ENCODE data around the gene RFX4. TPM values are rescaled to one million over a fixed set of nuclear protein-coding genes. Genes with fewer than 3 reads are reported as not detected.

RFX4 gene
- total RNA-seq, 1 experiment from 2014 or later = not detected

DNA sequence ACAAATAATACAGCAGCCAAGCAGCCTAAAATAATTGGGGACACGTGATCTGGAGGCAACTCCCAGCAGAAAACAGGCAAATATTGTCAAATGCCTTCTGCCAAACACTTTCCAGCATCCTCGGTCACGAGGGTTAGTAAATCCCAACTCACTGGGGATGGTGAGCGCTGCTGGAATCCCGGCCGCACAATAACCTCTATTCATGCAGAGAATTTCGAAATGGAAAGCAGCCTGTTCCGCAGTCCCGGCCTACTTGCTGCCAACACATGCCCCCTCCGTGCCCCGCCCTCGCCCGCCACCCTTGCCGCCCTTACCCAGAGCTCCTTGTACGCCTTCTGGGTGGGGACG, 62.2 kb downstream of the RFX4 start (continued):
- TF ChIP-seq ZNF274 (IDR thresholded peaks at IDR 0.05; ENCODE audit: low read depth, low read length) = no peak
- TF ChIP-seq SP1 (IDR thresholded peaks at IDR 0.05; ENCODE audit: low read depth) = no peak

DNA sequence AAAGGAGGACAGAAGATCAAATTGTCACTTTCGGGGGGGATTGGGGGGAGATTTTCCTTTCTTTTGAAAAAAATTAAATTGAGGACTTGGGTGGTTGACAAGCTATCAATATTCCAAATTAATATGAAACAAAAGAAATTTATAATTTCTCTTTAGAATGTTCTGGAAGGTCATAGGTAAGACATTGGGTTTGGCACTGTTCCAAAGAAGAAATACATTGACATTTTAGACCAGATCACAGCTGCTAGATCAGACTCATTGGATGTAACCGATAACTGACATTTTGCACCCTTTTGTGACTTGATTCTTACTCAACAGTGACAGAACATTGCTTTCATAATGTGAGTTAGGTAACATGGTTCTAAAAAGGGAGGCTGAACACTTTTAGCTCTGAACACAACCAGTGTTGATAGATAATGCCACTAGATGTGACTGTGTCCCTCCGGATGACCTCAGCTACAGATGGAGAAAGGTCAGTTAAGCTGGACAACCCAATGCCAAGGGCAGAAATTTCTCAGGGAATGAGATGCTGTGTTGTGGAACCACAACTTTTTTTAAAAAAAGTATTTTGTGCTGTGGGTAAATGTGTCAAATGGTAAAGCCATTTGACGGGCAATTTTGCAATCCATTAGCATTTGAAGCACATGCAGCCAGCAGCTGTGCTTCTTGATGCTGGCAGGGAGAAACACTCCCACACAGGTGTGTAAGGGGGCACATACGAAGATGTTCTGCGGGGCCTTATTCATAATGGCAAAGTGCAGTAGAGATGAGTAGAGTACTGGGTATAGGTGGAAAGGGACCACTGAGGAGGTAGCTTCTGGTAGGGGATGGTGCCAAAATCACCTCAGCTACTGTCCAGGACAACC, 62.9 kb downstream of the RFX4 start:
- Histone ChIP-seq H3K9me3 (ENCODE audit: control insufficient read depth in 1 of 2, insufficient read depth in 1 of 2, low read depth in 1 of 2, low read length in 2 of 2) (no peaks in the 10 kb centered on the region), H2AFZ (ENCODE audit: low read depth, low read length, poor library complexity, severe bottlenecking) (no peak overlapping the region), H3K4me2 (ENCODE audit: low read length) (no peak overlapping the region), H3K9ac (ENCODE audit: low read length) (no peak overlapping the region), H3K4me3 (replicated peaks in 1 of 2; ENCODE audit: low read depth in 1 of 2, low read length in 2 of 2) (no peak overlapping the region), H3K79me2 (ENCODE audit: insufficient read depth, low read length) (no peaks in the 10 kb centered on the region), H3K27me3 (ENCODE audit: insufficient read depth, low read length) (no peaks in the 10 kb centered on the region), H3K36me3 (ENCODE audit: control insufficient read depth in 1 of 2, insufficient read depth in 2 of 2, low read length in 2 of 2) (no peaks in the 10 kb centered on the region), H4K20me1 (ENCODE audit: insufficient read depth) (no peaks in the 10 kb centered on the region), H3K9me2 (ENCODE audit: insufficient read depth) (no peaks in the 10 kb centered on the region), H3K27ac (ENCODE audit: low read depth, low read length) (no peak overlapping the region), H3K4me1 (ENCODE audit: control insufficient read depth in 1 of 2, insufficient read depth in 2 of 2, low read length in 2 of 2) (peaks cover 0 to 6% of the 10 kb centered on the region in 2 experiments; a peak in 1 of 4 replicates)
- no TSS peak for BruUV-seq (replicated peaks)
- TF ChIP-seq EZH2phosphoT487 (IDR thresholded peaks at IDR 0.05; ENCODE audit: borderline replicate concordance) (no peak), EZH2 (IDR thresholded peaks at IDR 0.05) (no peak), SRF (IDR thresholded peaks at IDR 0.05; ENCODE audit: low read depth) (no peak), ELF1 (IDR thresholded peaks at IDR 0.05; ENCODE audit: borderline replicate concordance, low read depth) (no peak), POLR2A (IDR thresholded peaks at IDR 0.05; ENCODE audit: borderline replicate concordance, extremely low read depth, insufficient read depth, insufficient read length) (no peak), FOSL1 (IDR thresholded peaks at IDR 0.05; ENCODE audit: low read depth) (no peak)
- TF ChIP-seq, protein P1, sequence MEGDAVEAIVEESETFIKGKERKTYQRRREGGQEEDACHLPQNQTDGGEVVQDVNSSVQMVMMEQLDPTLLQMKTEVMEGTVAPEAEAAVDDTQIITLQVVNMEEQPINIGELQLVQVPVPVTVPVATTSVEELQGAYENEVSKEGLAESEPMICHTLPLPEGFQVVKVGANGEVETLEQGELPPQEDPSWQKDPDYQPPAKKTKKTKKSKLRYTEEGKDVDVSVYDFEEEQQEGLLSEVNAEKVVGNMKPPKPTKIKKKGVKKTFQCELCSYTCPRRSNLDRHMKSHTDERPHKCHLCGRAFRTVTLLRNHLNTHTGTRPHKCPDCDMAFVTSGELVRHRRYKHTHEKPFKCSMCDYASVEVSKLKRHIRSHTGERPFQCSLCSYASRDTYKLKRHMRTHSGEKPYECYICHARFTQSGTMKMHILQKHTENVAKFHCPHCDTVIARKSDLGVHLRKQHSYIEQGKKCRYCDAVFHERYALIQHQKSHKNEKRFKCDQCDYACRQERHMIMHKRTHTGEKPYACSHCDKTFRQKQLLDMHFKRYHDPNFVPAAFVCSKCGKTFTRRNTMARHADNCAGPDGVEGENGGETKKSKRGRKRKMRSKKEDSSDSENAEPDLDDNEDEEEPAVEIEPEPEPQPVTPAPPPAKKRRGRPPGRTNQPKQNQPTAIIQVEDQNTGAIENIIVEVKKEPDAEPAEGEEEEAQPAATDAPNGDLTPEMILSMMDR (IDR thresholded peaks at IDR 0.05 in 2 of 3, conservative IDR thresholded peaks at IDR 0.05 in 1 of 3; ENCODE audit: borderline replicate concordance in 1 of 3, insufficient read depth in 1 of 3, low read depth in 2 of 3, low read length in 2 of 3) = no peak
- TF ChIP-seq, protein P2, sequence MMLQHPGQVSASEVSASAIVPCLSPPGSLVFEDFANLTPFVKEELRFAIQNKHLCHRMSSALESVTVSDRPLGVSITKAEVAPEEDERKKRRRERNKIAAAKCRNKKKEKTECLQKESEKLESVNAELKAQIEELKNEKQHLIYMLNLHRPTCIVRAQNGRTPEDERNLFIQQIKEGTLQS (IDR thresholded peaks at IDR 0.05) = no peak
- RAD21 ChIA-PET (ENCODE audit: low non-redundant PET in 1 of 2, low total read pairs in 2 of 2, uncharacterized antibody in 2 of 2, unreplicated experiment in 2 of 2) = no interaction called here
- CTCF ChIA-PET = no interaction called here
- DNase-seq (ENCODE audit: low read depth, low spot score) (no peak), ATAC-seq (no peak)
- intact Hi-C loops (cut with micrococcal nuclease) = no loop called here
- POLR2A ChIA-PET = no interaction called here

All from HCT116 (cell line).